CD4-positive, alpha-beta T cell treated with Interferon alpha-2 for 1 hour (primary cell): ENCODE data around the gene GNPDA1.

Experiments used
- DNase-seq, 2 donors: peaks; one replicate each; pipeline ENCODE4 v3.0.0-alpha.2; 2020 to 2022

Gene GNPDA1

GRCh38 chr5:141989720-141990119 lies 23.1 kb downstream of the GNPDA1 start:
- DNase-seq: no peak

- no peak for DNase-seq
These were observed 26.8 kb downstream of the GNPDA1 start for GRCh38 chr5:141986072-141986471.

GRCh38 chr5:141982626-141983025 lies 30.2 kb downstream of the GNPDA1 start:
- no peak for DNase-seq

- DNase-seq: no peak
These were observed 34.4 kb downstream of the GNPDA1 start for GRCh38 chr5:141978389-141978788.

- no peak for DNase-seq
These were observed 36.7 kb downstream of the GNPDA1 start for GRCh38 chr5:141976176-141976575.

GRCh38 chr5:141973871-141974595 lies 38.8 kb downstream of the GNPDA1 start:
- no peak for DNase-seq

GRCh38 chr5:141969783-141970771 lies 42.8 kb downstream of the GNPDA1 start:
- DNase-seq: peak in 1 of 2 donors; percentile 32

- DNase-seq: peak; percentile 92 to 95
These were observed 43.8 kb downstream of the GNPDA1 start, which contains the start of gene RNF14 for GRCh38 chr5:141968914-141969608. Gene RNF14 (plus strand): TSS chr5:141969105. CDS start chr5:141973589, 4,484 bp downstream.

- no peak for DNase-seq
These were observed 45.9 kb downstream of the GNPDA1 start for GRCh38 chr5:141966963-141967333.

GRCh38 chr5:141966275-141966962 lies 46.4 kb downstream of the GNPDA1 start:
- no peak for DNase-seq

GRCh38 chr5:141965071-141965470 lies 47.8 kb downstream of the GNPDA1 start:
- no peak for DNase-seq

GRCh38 chr5:141963701-141964100 lies 49.1 kb downstream of the GNPDA1 start:
- DNase-seq: no peak

GRCh38 chr5:141961466-141961865 lies 51.4 kb downstream of the GNPDA1 start:
- DNase-seq: no peak

GRCh38 chr5:141960449-141961323 lies 52.1 kb downstream of the GNPDA1 start:
- peak; percentile 88 to 92 for DNase-seq

- peak in 1 of 2 donors; percentile 20 for DNase-seq
These were observed 52.8 kb downstream of the GNPDA1 start for GRCh38 chr5:141960018-141960417.

GRCh38 chr5:141958546-141959172 lies 54.2 kb downstream of the GNPDA1 start:
- peak in 1 of 2 donors; percentile 58 for DNase-seq

- DNase-seq: peak in 1 of 2 donors; percentile 16
These were observed 54.7 kb downstream of the GNPDA1 start, which contains the start of gene PCDH12 for GRCh38 chr5:141958113-141958512. Gene PCDH12 (minus strand): TSS chr5:141958202. CDS start chr5:141957851, 351 bp downstream.

GRCh38 chr5:141957367-141957996 lies 55.3 kb downstream of the GNPDA1 start:
- no peak for DNase-seq

- DNase-seq: no peak
These were observed 58.6 kb downstream of the GNPDA1 start for GRCh38 chr5:141954194-141954593.

- DNase-seq: no peak
These were observed 60.8 kb downstream of the GNPDA1 start for GRCh38 chr5:141952020-141952419.
